Activated CD8-positive, alpha-beta T cell treated with anti-CD3 and anti-CD28 coated beads for 36 hours (primary cell): ENCODE measurements around the gene AGBL4. TPM values are rescaled to one million over a fixed set of nuclear protein-coding genes. Genes with fewer than 3 reads are reported as not detected.

Source experiments
- ATAC-seq: fragments of 200-7000 bp; cut with Tn5 transposase; one replicate; pipeline ENCODE4 v1.10.0; 2021; ENCODE audit warnings: mild to moderate bottlenecking, moderate library complexity
- CTCF ChIA-PET: fragments of 350-600 bp; sonication (Branson Sonifier 250); formaldehyde crosslinking; loops from one replicate; lab custom pipeline; 2021; ENCODE audit warnings: antibody characterized with exemption; lab: Charles Lee
- POLR2A ChIA-PET: fragments of 350-600 bp; sonication (Branson Sonifier 250); formaldehyde crosslinking; loops from one replicate; lab custom pipeline; 2021; ENCODE audit warnings: antibody characterized with exemption; lab: Charles Lee
- DNase-seq: peaks from one replicate; pipeline ENCODE4 v3.0.0-alpha.2; 2020
- H3K27ac Mint-ChIP-seq: one replicate; pipeline ENCODE4 v1.8.0; 2021; ENCODE audit warnings: mild to moderate bottlenecking, mixed read lengths
- H3K27me3 Mint-ChIP-seq: one replicate; pipeline ENCODE4 v1.8.0; 2021; ENCODE audit warnings: mixed read lengths
- H3K36me3 Mint-ChIP-seq: one replicate; pipeline ENCODE4 v1.8.0; 2021; ENCODE audit warnings: low read depth, mixed read lengths
- H3K4me1 Mint-ChIP-seq: one replicate; pipeline ENCODE4 v1.8.0; 2021; ENCODE audit warnings: low read depth, mixed read lengths
- H3K4me3 Mint-ChIP-seq: one replicate; pipeline ENCODE4 v1.8.0; 2021; ENCODE audit warnings: mild to moderate bottlenecking, moderate library complexity, mixed read lengths
- H3K9me3 Mint-ChIP-seq: one replicate; pipeline ENCODE4 v1.8.0; 2021; ENCODE audit warnings: mixed read lengths
- CTCF ChIP-seq: fragments of 200-600 bp; IDR thresholded peaks from one replicate; pipeline ENCODE4 v1.8.0; 2022; ENCODE audit warnings: antibody characterized with exemption, mild to moderate bottlenecking
- intact Hi-C: fragments of 100-400 bp; cut with micrococcal nuclease; formaldehyde crosslinking; loops from one replicate; pipeline ENCODE4 v1.10.0; 2022
- total RNA-seq, 2 experiments: library from RNA; stranded (reverse); gene quantifications; one replicate each; pipeline ENCODE4 v1.2.3, GENCODE V29; 2021

Gene AGBL4
- total RNA-seq, 2 experiments from 2014 or later, result 0.14 TPM; not detected in 1

- no peaks in the 10 kb centered on the region for H3K36me3 Mint-ChIP-seq
- no peak for TF ChIP-seq CTCF
- ATAC-seq, result no peak
- H3K9me3 Mint-ChIP-seq, result no peaks in the 10 kb centered on the region
- H3K27ac Mint-ChIP-seq, result no peak overlapping the region
- peaks cover 5% of the 10 kb centered on the region for H3K27me3 Mint-ChIP-seq
- ChIA-PET CTCF (no interaction called here), POLR2A (no interaction called here)
- H3K4me1 Mint-ChIP-seq, result no peaks in the 10 kb centered on the region
- no peak for DNase-seq
- intact Hi-C loops, result no loop called here
- no peak overlapping the region for H3K4me3 Mint-ChIP-seq
Measured at GRCh38 chr1:49048188-49048587, 975.6 kb downstream of the AGBL4 start.

DNA sequence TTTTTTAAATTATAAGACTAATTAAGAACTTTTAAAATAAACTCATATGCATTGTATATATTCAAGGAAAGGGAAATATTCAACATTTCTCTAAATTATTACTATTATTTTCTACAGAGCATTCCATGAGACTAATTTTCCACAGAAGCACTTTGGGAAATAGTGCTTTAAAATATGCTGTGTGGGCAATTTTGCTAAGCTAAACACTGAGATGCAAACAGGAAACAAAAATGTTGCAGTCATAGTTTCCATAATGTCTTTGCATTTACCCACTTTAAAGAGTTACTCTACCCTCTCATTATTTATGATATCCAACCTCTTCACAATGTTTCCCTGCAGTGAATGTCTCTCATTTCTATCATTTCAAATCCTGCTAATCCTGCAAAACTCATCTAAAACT, 977.4 kb downstream of the AGBL4 start:
- H3K36me3 Mint-ChIP-seq, result no peaks in the 10 kb centered on the region
- H3K27ac Mint-ChIP-seq, result no peak overlapping the region
- POLR2A ChIA-PET, result no interaction called here
- CTCF ChIA-PET, result no interaction called here
- H3K27me3 Mint-ChIP-seq, result peaks cover 3% of the 10 kb centered on the region
- no peaks in the 10 kb centered on the region for H3K4me1 Mint-ChIP-seq
- no peaks in the 10 kb centered on the region for H3K9me3 Mint-ChIP-seq
- intact Hi-C loops, result no loop called here
- TF ChIP-seq CTCF, result no peak
- no peak overlapping the region for H3K4me3 Mint-ChIP-seq
- DNase-seq, result no peak
- no peak for ATAC-seq

GRCh38 chr1:49045371-49045770, 978.4 kb downstream of the AGBL4 start:
- CTCF ChIA-PET, result no interaction called here
- Mint-ChIP-seq H3K9me3 (no peaks in the 10 kb centered on the region), H3K4me1 (no peaks in the 10 kb centered on the region)

DNA sequence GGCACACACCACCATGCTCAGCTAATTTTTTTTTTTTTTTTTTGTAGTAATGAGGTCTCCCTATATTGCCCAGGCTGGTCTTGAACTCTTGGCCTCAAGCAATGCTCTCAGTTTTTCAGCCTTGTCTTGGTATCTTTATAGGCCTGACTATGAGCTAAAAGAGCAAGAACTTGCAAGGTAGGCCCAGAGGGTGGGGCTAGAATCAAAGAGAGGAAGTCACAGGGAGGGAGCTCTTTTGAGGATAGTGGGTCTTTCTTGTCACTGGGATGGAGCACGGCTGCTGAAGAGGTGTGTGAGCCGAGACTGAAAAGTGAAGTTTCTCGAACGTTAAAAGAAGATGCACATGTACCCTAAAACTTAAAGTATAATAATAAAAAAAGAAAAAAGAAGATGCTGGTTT, 987.1 kb downstream of the AGBL4 start:
- H3K4me1 Mint-ChIP-seq, result no peaks in the 10 kb centered on the region
- ATAC-seq (no peak), DNase-seq (no peak)
- H3K36me3 Mint-ChIP-seq, result no peaks in the 10 kb centered on the region
- ChIA-PET CTCF (no interaction called here), POLR2A (no interaction called here)
- peaks cover 2% of the 10 kb centered on the region for H3K27me3 Mint-ChIP-seq
- H3K4me3 Mint-ChIP-seq, result no peak overlapping the region
- no peak overlapping the region for H3K27ac Mint-ChIP-seq
- no peak for TF ChIP-seq CTCF
- peaks cover 2% of the 10 kb centered on the region for H3K9me3 Mint-ChIP-seq
- intact Hi-C loops, result no loop called here

More at GRCh38 chr1:49045371-49045770, 978.4 kb downstream of the AGBL4 start:
- Mint-ChIP-seq H3K27me3 (peaks cover 3% of the 10 kb centered on the region), H3K27ac (no peak overlapping the region), H3K36me3 (no peaks in the 10 kb centered on the region), H3K4me3 (no peak overlapping the region)
- intact Hi-C loops, result no loop called here
- ATAC-seq (no peak), DNase-seq (no peak)
- no peak for TF ChIP-seq CTCF
- POLR2A ChIA-PET, result no interaction called here

GRCh38 chr1:49028396-49028795, 995.4 kb downstream of the AGBL4 start:
- H3K4me1 Mint-ChIP-seq, result no peaks in the 10 kb centered on the region
- ATAC-seq (no peak), DNase-seq (no peak)
- ChIA-PET CTCF (no interaction called here), POLR2A (no interaction called here)
- H3K27ac Mint-ChIP-seq, result no peak overlapping the region
- H3K36me3 Mint-ChIP-seq, result no peaks in the 10 kb centered on the region
- no peak for TF ChIP-seq CTCF
- peaks cover 11% of the 10 kb centered on the region for H3K9me3 Mint-ChIP-seq
- intact Hi-C loops, result no loop called here
- no peaks in the 10 kb centered on the region for H3K27me3 Mint-ChIP-seq
- H3K4me3 Mint-ChIP-seq, result no peak overlapping the region
